ENCODE results near the gene ULBP2.

- TF ChIP-seq POLR2A (IDR thresholded peaks at IDR 0.05) (no peak), CTCF (IDR thresholded peaks at IDR 0.05) (no peak), POLR2AphosphoS5 (IDR thresholded peaks at IDR 0.05) (no peak)
Measured at GRCh38 chr6:149977221-149977620, 35.4 kb downstream of the ULBP2 start.
